HepG2 (cell line): Measurements from ENCODE around the gene ZNRF3. TPM values are rescaled to one million over a fixed set of nuclear protein-coding genes. Genes with fewer than 3 reads are reported as not detected.

Source experiments
- ATRX ChIP-seq: sonication (generic); formaldehyde crosslinking; IDR thresholded peaks from 2 replicates; pipeline ENCODE4 v1.4.0; 2020; ENCODE audit warnings: missing genetic modification reagents, borderline replicate concordance
- JARID2 ChIP-seq: sonication (generic); formaldehyde crosslinking; IDR thresholded peaks from 2 replicates; pipeline ENCODE4 v1.8.1; 2023; ENCODE audit warnings: missing genetic modification reagents, inconsistent platforms; ENCODE audit not compliant: insufficient replicate concordance
- KLF6 ChIP-seq: IDR thresholded peaks from 2 replicates; pipeline ENCODE4 v1.8.0; 2016; ENCODE audit warnings: missing biosample characterization, missing genetic modification reagents
- MXD4 ChIP-seq: IDR thresholded peaks from 2 replicates; pipeline ENCODE4 v1.6.1; 2016; ENCODE audit warnings: mild to moderate bottlenecking, missing biosample characterization, missing genetic modification reagents
- NCOR1 ChIP-seq: fragments of 200-600 bp; sonication (generic); IDR thresholded peaks from 2 replicates; pipeline ENCODE4 v1.7.0; 2017; ENCODE audit warnings: antibody characterized with exemption, low read length, borderline replicate concordance
- PATZ1 ChIP-seq: sonication (generic); formaldehyde crosslinking; IDR thresholded peaks from 2 replicates; pipeline ENCODE4 v1.4.0; 2020; ENCODE audit warnings: missing genetic modification reagents
- RBAK ChIP-seq: sonication (generic); formaldehyde crosslinking; IDR thresholded peaks from 2 replicates; pipeline ENCODE4 v1.5.1; 2020; ENCODE audit warnings: mild to moderate bottlenecking, missing genetic modification reagents
- SALL1 ChIP-seq: sonication (generic); formaldehyde crosslinking; IDR thresholded peaks from 2 replicates; pipeline ENCODE4 v1.8.0; 2022; ENCODE audit warnings: mild to moderate bottlenecking, missing genetic modification reagents
- SCMH1 ChIP-seq: sonication (generic); formaldehyde crosslinking; IDR thresholded peaks from 2 replicates; pipeline ENCODE4 v1.9.0; 2021; ENCODE audit warnings: missing genetic modification reagents, mild to moderate bottlenecking, borderline replicate concordance
- SSRP1 ChIP-seq: IDR thresholded peaks from 2 replicates; pipeline ENCODE4 v1.6.1; 2016; ENCODE audit warnings: control low read depth
- ZEB1 ChIP-seq: IDR thresholded peaks from 2 replicates; pipeline ENCODE4 v1.6.1; 2012; ENCODE audit warnings: mild to moderate bottlenecking, low read depth, inconsistent platforms; ENCODE audit not compliant: insufficient replicate concordance
- ZFY ChIP-seq: sonication (generic); formaldehyde crosslinking; IDR thresholded peaks from 2 replicates; pipeline ENCODE4 v1.4.0; 2020; ENCODE audit warnings: missing genetic modification reagents
- ZKSCAN8 ChIP-seq: IDR thresholded peaks from 2 replicates; pipeline ENCODE4 v1.6.1; 2016; ENCODE audit warnings: borderline replicate concordance, missing genetic modification reagents, missing compliant biosample characterization
- ZNF329 ChIP-seq: sonication (generic); formaldehyde crosslinking; IDR thresholded peaks from 2 replicates; pipeline ENCODE4 v1.9.0; 2021; ENCODE audit warnings: low read depth, mild to moderate bottlenecking, missing genetic modification reagents
- ZNF678 ChIP-seq: sonication (generic); formaldehyde crosslinking; IDR thresholded peaks from 2 replicates; pipeline ENCODE4 v1.4.0; 2020; ENCODE audit warnings: mild to moderate bottlenecking, missing genetic modification reagents
- ZNF724P ChIP-seq: sonication (generic); formaldehyde crosslinking; IDR thresholded peaks from 2 replicates; pipeline ENCODE4 v1.8.0; 2022; ENCODE audit warnings: missing genetic modification reagents, borderline replicate concordance
- ZNF790 ChIP-seq: sonication (generic); formaldehyde crosslinking; IDR thresholded peaks from 2 replicates; pipeline ENCODE4 v1.8.0; 2022; ENCODE audit warnings: missing genetic modification reagents, mild to moderate bottlenecking, borderline replicate concordance
- ZNF816 ChIP-seq: sonication (generic); formaldehyde crosslinking; IDR thresholded peaks from 2 replicates; pipeline ENCODE4 v1.8.0; 2022; ENCODE audit warnings: missing genetic modification reagents, mild to moderate bottlenecking, borderline replicate concordance
- ZSCAN12 ChIP-seq: sonication (generic); formaldehyde crosslinking; IDR thresholded peaks from 2 replicates; pipeline ENCODE4 v1.9.0; 2021; ENCODE audit warnings: mild to moderate bottlenecking, missing genetic modification reagents
- ZSCAN9 ChIP-seq: IDR thresholded peaks from 2 replicates; pipeline ENCODE4 v1.6.1; 2016; ENCODE audit warnings: borderline replicate concordance
- polyA plus RNA-seq, 8 experiments: library from polyadenylated mRNA; depleted of rRNA in 3 of 8; stranded (reverse) in 7 of 8; unstranded in 1 of 8; fragments of >200 nt; fragmentation: Illumina TruSeq in 4 of 8; extraction: Trizol in 4 of 8; gene quantifications; 2 replicates each; pipeline versions ENCODE4 v1.2.1 to v1.2.3, GENCODE V29; 2011 to 2016; ENCODE audit warnings: low read depth in 4 of 8, missing spikeins in 1 of 8, mixed read lengths in 1 of 8; ENCODE audit not compliant: insufficient read depth in 1 of 8
- total RNA-seq, 5 experiments: library from RNA; depleted of rRNA; stranded (reverse); fragments of >200 nt; fragmentation: Illumina TruSeq; extraction: Trizol; gene quantifications; 2 replicates each; pipeline ENCODE4 v1.2.3, GENCODE V29; 2016; ENCODE audit warnings: low read depth in 1 of 5
- TF ChIP-seq, protein P1 (sequence below): sonication (generic); formaldehyde crosslinking; IDR thresholded peaks from 2 replicates; pipeline ENCODE4 v1.4.0; 2020; ENCODE audit warnings: missing genetic modification reagents
- TF ChIP-seq, protein P2 (sequence below): fragments of 450-650 bp; IDR thresholded peaks from 2 replicates; pipeline ENCODE4 v1.6.1; 2017; ENCODE audit warnings: mild to moderate bottlenecking
- TF ChIP-seq, protein P3 (sequence below): sonication (generic); formaldehyde crosslinking; IDR thresholded peaks from 2 replicates; pipeline ENCODE4 v1.8.0; 2022; ENCODE audit warnings: missing genetic modification reagents, low read depth, mild to moderate bottlenecking, borderline replicate concordance

Gene ZNRF3
- total and polyA plus RNA-seq, 2 of the 13 experiments (the other 11 are each of a cell fraction or from before 2014, with no cell fraction given), result 20.3 to 36.7 TPM

DNA sequence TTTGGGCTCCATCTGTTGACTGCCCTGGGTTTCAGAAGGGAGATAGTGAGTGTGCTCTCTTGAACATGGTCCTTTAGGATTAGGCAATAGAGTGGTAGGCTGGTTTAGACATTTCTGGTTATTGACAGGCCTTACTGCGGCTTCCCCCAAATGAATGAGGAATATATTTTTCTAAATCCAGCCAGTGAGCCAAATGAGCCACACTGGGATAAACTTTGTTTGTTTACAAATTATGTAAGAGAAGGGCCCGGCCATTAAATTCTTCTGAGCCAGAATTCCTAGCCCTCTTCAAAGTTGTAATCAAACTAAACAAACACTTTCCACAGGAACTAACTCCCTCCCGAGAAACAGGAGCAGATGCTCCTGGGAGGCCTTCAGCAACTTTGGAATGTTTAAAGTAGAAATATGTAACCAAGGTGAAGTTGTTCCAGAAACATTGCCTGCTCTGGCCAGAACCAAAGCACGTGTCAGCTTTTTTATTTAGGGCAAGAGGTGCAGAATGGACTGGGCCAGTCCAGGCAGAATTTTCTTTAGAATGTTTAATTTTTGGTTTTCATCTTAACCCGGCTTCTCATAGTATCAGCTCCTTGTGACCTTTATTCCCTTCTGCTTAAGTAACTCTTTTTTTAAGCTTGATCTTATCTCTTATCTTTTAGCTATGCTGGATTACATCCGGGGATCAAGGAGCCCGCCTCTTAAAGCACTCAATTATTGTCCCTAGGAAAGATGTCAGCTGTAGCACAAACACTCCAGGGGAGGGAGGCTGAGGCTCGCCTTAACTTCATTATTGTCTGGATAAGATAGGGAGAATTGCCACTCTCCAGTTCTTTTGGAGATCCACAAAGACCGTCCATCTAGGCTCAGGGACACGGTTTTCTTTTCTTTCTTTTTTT, 28.7 kb downstream of the ZNRF3 start (continued):
- TF ChIP-seq, protein P1, sequence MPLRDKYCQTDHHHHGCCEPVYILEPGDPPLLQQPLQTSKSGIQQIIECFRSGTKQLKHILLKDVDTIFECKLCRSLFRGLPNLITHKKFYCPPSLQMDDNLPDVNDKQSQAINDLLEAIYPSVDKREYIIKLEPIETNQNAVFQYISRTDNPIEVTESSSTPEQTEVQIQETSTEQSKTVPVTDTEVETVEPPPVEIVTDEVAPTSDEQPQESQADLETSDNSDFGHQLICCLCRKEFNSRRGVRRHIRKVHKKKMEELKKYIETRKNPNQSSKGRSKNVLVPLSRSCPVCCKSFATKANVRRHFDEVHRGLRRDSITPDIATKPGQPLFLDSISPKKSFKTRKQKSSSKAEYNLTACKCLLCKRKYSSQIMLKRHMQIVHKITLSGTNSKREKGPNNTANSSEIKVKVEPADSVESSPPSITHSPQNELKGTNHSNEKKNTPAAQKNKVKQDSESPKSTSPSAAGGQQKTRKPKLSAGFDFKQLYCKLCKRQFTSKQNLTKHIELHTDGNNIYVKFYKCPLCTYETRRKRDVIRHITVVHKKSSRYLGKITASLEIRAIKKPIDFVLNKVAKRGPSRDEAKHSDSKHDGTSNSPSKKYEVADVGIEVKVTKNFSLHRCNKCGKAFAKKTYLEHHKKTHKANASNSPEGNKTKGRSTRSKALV, result no peak
- TF ChIP-seq ZSCAN9 (no peak), ZEB1 (peak; percentile 54), ZKSCAN8 (0 out of 2 replicates have a peak, but pooled peaks have one; percentile 78), ZNF678 (CRISPR knock-in tag) (no peak), ZFY (CRISPR knock-in tag) (peak; percentile 39; the same call in 1 of the 2 replicates), KLF6 (CRISPR knock-in tag) (peak; percentile 16; the same call in 1 of the 2 replicates), JARID2 (CRISPR knock-in tag) (no peak), SSRP1 (CRISPR knock-in tag) (no peak), ZNF790 (CRISPR knock-in tag) (no peak), ATRX (no peak), PATZ1 (CRISPR knock-in tag) (peak; percentile 11; the same call in 1 of the 2 replicates), RBAK (CRISPR knock-in tag) (no peak), ZSCAN12 (CRISPR knock-in tag) (peak; percentile 25; the same call in 1 of the 2 replicates), ZNF816 (CRISPR knock-in tag) (peak; percentile 19; the same call in 1 of the 2 replicates), ZNF724P (CRISPR knock-in tag) (no peak), SCMH1 (CRISPR knock-in tag) (no peak), MXD4 (CRISPR knock-in tag) (0 out of 2 replicates have a peak, but pooled peaks have one; percentile 12), ZNF329 (CRISPR knock-in tag) (no peak), NCOR1 (peak; percentile 48; the same call in 1 of the 2 replicates), SALL1 (CRISPR knock-in tag) (peak; percentile 62; the same call in 1 of the 2 replicates)
- TF ChIP-seq, protein P2, sequence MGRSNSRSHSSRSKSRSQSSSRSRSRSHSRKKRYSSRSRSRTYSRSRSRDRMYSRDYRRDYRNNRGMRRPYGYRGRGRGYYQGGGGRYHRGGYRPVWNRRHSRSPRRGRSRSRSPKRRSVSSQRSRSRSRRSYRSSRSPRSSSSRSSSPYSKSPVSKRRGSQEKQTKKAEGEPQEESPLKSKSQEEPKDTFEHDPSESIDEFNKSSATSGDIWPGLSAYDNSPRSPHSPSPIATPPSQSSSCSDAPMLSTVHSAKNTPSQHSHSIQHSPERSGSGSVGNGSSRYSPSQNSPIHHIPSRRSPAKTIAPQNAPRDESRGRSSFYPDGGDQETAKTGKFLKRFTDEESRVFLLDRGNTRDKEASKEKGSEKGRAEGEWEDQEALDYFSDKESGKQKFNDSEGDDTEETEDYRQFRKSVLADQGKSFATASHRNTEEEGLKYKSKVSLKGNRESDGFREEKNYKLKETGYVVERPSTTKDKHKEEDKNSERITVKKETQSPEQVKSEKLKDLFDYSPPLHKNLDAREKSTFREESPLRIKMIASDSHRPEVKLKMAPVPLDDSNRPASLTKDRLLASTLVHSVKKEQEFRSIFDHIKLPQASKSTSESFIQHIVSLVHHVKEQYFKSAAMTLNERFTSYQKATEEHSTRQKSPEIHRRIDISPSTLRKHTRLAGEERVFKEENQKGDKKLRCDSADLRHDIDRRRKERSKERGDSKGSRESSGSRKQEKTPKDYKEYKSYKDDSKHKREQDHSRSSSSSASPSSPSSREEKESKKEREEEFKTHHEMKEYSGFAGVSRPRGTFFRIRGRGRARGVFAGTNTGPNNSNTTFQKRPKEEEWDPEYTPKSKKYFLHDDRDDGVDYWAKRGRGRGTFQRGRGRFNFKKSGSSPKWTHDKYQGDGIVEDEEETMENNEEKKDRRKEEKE, result no peak
- TF ChIP-seq, protein P3, sequence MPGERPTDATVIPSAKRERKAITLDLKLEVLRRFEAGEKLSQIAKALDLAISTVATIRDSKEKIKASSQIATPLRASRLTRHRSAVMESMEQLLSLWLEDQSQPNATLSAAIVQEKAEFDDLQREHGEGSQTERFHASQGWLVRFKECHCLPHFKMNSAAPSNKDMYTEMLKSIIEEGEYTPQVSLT (CRISPR knock-in tag), result no peak
